Naive thymus-derived CD4-positive, alpha-beta T cell (primary cell): ENCODE results near the gene PRPF39. TPM values are rescaled to one million over a fixed set of nuclear protein-coding genes. Genes with fewer than 3 reads are reported as not detected.

Experiments
- ATAC-seq: fragments of 150-1000 bp; cut with Tn5 transposase; 2 replicates; pipeline ENCODE4 v1.10.0; 2021; ENCODE audit warnings: mild to moderate bottlenecking, moderate library complexity
- CTCF ChIA-PET: fragments of 350-600 bp; sonication (Branson Sonifier 250); formaldehyde crosslinking; loops from one replicate; lab custom pipeline; 2021; ENCODE audit warnings: antibody characterized with exemption; lab: Charles Lee
- POLR2A ChIA-PET: fragments of 350-600 bp; sonication (Branson Sonifier 250); formaldehyde crosslinking; loops from one replicate; lab custom pipeline; 2021; ENCODE audit warnings: antibody characterized with exemption, inconsistent platforms; lab: Charles Lee
- DNase-seq, 9 donors: peaks; one replicate each; pipeline versions ENCODE4 v3.0.0 to v3.0.0-alpha.2; 2020 to 2022; ENCODE audit warnings: mixed read lengths in 1 of 9
- H3K27ac ChIP-seq: one replicate; pipeline ENCODE4 v1.7.0; 2013; ENCODE audit warnings: mild to moderate bottlenecking, low read depth, low read length, moderate library complexity
- H3K27me3 ChIP-seq, 2 donors: one replicate each; pipeline ENCODE4 v1.7.0; 2013; ENCODE audit warnings: low read length in 2 of 2, mild to moderate bottlenecking in 2 of 2, moderate library complexity in 2 of 2; ENCODE audit not compliant: control insufficient read depth in 2 of 2, insufficient read depth in 2 of 2
- H3K36me3 ChIP-seq, 3 experiments: 1 replicate in 2 of 3; 2 replicates in 1 of 3; pipeline ENCODE4 v1.7.0; 2013; ENCODE audit warnings: low read length in 3 of 3, mild to moderate bottlenecking in 3 of 3, moderate library complexity in 1 of 3; ENCODE audit not compliant: insufficient read depth in 3 of 3, control insufficient read depth in 2 of 3
- H3K4me1 ChIP-seq, 2 donors: one replicate each; pipeline ENCODE4 v1.7.0; 2013; ENCODE audit warnings: low read length in 2 of 2, mild to moderate bottlenecking in 2 of 2, moderate library complexity in 1 of 2; ENCODE audit not compliant: control insufficient read depth in 2 of 2, insufficient read depth in 2 of 2
- H3K4me3 ChIP-seq: 2 replicates; pipeline ENCODE4 v1.7.0; 2013; ENCODE audit warnings: mild to moderate bottlenecking, low read length
- H3K9me3 ChIP-seq, 3 experiments: 1 replicate in 2 of 3; 2 replicates in 1 of 3; pipeline ENCODE4 v1.7.0; 2013; ENCODE audit warnings: low read length in 3 of 3; ENCODE audit not compliant: control insufficient read depth in 2 of 3
- H3K27ac Mint-ChIP-seq, 9 donors: one replicate each; pipeline ENCODE4 v1.8.0; 2020 to 2022; ENCODE audit warnings: mixed read lengths in 9 of 9, mild to moderate bottlenecking in 8 of 9, moderate library complexity in 5 of 9, inconsistent platforms in 2 of 9
- H3K27me3 Mint-ChIP-seq, 5 donors: one replicate each; pipeline ENCODE4 v1.8.0; 2021 to 2022; ENCODE audit warnings: mixed read lengths in 5 of 5, mild to moderate bottlenecking in 1 of 5
- H3K36me3 Mint-ChIP-seq, 5 donors: one replicate each; pipeline ENCODE4 v1.8.0; 2020 to 2022; ENCODE audit warnings: mixed read lengths in 5 of 5, mild to moderate bottlenecking in 3 of 5, inconsistent platforms in 1 of 5
- H3K4me1 Mint-ChIP-seq, 7 donors: one replicate each; pipeline ENCODE4 v1.8.0; 2020 to 2022; ENCODE audit warnings: mixed read lengths in 7 of 7, mild to moderate bottlenecking in 3 of 7, inconsistent platforms in 1 of 7
- H3K4me3 Mint-ChIP-seq, 10 donors: one replicate each; pipeline ENCODE4 v1.8.0; 2020 to 2022; ENCODE audit warnings: mild to moderate bottlenecking in 10 of 10, mixed read lengths in 10 of 10, moderate library complexity in 6 of 10, inconsistent platforms in 2 of 10
- H3K9me3 Mint-ChIP-seq, 11 donors: one replicate each; pipeline ENCODE4 v1.8.0; 2020 to 2022; ENCODE audit warnings: mixed read lengths in 11 of 11, mild to moderate bottlenecking in 4 of 11, inconsistent platforms in 1 of 11, moderate library complexity in 1 of 11
- intact Hi-C, 2 donors: fragments of 100-400 bp; cut with micrococcal nuclease; formaldehyde crosslinking; loops; one replicate each; pipeline ENCODE4 v1.15.1; 2023
- polyA plus RNA-seq, 2 donors: library from polyadenylated mRNA; unstranded; fragments of 300-500 nt; fragmentation: Illumina TruSeq; gene quantifications; one replicate each; pipeline ENCODE4 v1.2.3, GENCODE V29; 2021
- total RNA-seq, 6 experiments: library from RNA in 5 of 6; stranded (reverse) in 5 of 6; gene quantifications; 1 replicate in 5 of 6; 2 replicates in 1 of 6; pipeline ENCODE4 v1.2.3 and lab custom pipeline; 2021 to 2026

Gene PRPF39
- total and polyA plus RNA-seq, 7 experiments from 2014 or later = 10.5 to 81.8 (median 53.9) TPM

DNA sequence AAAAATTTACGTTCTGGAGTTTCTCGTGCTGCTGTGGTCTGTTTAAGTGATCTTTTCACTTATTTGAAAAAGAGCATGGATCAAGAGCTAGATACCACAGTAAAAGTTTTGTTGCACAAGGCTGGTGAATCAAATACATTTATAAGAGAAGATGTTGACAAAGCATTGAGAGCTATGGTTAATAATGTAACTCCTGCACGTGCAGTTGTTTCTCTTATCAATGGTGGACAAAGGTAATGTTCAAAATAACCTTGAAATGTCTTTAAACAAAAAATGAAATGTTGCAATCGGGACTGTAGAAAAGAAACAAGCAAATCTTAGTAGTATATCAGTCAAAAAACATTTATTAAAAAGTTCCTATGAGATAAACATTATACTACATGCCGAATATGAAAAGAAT, 39.3 kb upstream of the PRPF39 start:
- Mint-ChIP-seq H3K36me3 (peaks cover 6 to 35% (median 12%) of the 10 kb centered on the region in 5 donors), H3K27ac (no peak overlapping the region), H3K4me1 (no peaks in the 10 kb centered on the region), H3K4me3 (no peak overlapping the region), H3K9me3 (no peaks in the 10 kb centered on the region), H3K27me3 (no peaks in the 10 kb centered on the region)
- DNase-seq (no peak), ATAC-seq (no peak)
- H3K36me3 ChIP-seq = peaks cover 0 to 8% (median 0%) of the 10 kb centered on the region in 3 experiments
- intact Hi-C loops = no loop called here
- H3K4me3 ChIP-seq = no peak overlapping the region
- H3K27me3 ChIP-seq = no peaks in the 10 kb centered on the region
- CTCF ChIA-PET = no interaction called here
- H3K4me1 ChIP-seq = no peaks in the 10 kb centered on the region
- H3K9me3 ChIP-seq = no peaks in the 10 kb centered on the region
- POLR2A ChIA-PET = no interaction called here
- no peak overlapping the region for H3K27ac ChIP-seq

DNA sequence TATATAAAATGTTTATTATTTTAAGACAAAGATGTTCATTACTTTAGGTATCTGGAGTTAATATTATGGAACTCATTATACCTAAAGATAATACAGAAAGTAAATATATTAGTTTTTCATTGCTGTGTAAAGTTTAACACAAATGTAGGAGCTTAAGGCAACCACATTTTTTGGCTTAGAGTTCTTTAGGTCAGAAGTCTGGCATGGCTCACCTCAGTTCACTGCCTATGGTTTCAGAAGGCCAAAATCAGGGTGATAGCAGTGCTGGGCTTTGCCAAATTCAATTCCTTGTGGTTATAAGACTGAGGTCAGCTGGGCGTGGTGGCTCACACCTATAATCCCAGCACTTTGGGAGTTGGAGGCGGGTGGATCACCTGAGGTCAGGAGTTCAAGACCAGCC, 35.5 kb upstream of the PRPF39 start:
- ATAC-seq (no peak), DNase-seq (no peak)
- Histone ChIP-seq H3K4me3 (no peak overlapping the region), H3K27ac (no peak overlapping the region), H3K27me3 (no peaks in the 10 kb centered on the region), H3K9me3 (no peaks in the 10 kb centered on the region), H3K4me1 (no peaks in the 10 kb centered on the region), H3K36me3 (peaks cover 0 to 8% (median 0%) of the 10 kb centered on the region in 3 experiments)
- POLR2A ChIA-PET = no interaction called here
- Mint-ChIP-seq H3K4me1 (no peaks in the 10 kb centered on the region), H3K36me3 (peaks cover 4 to 35% (median 9%) of the 10 kb centered on the region in 5 donors), H3K27me3 (no peaks in the 10 kb centered on the region), H3K27ac (no peak overlapping the region), H3K9me3 (no peaks in the 10 kb centered on the region), H3K4me3 (no peak overlapping the region)
- intact Hi-C loops = no loop called here
- CTCF ChIA-PET = interaction anchor here (0.7 kb wide), 1 partner anchor 1519 kb away, joined by 4 read pairs; no protein-coding TSS in a partner anchor

DNA sequence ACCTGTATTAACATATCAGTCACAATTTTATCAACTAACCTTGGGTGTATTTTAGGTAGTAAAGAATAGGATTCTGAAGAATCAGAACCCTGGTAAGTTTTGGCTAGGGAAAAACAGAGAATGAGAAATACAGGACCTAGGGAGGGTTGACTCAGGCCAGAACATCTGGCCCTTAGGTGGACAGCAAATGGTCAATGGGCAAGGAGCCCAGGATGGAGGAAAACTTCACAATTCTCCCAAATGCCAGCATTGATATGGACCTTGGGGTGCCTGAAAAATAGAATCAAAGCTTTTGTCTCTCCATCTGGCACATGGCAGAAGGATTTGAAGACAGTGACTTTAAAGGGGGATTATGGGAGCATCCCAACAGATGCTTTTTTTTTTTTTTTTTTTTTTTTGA, 32.7 kb upstream of the PRPF39 start:
- Mint-ChIP-seq H3K9me3 (peaks cover 0 to under 1% (median 0%) of the 10 kb centered on the region in 11 donors), H3K4me1 (no peaks in the 10 kb centered on the region), H3K36me3 (peaks cover 9 to 47% (median 18%) of the 10 kb centered on the region in 5 donors), H3K4me3 (no peak overlapping the region), H3K27ac (no peak overlapping the region), H3K27me3 (no peaks in the 10 kb centered on the region)
- peaks cover 0 to 11% (median 0%) of the 10 kb centered on the region in 3 experiments for H3K36me3 ChIP-seq
- intact Hi-C loops = no loop called here
- CTCF ChIA-PET = interaction anchor here (0.6 kb wide), 1 partner anchor 24 kb away, joined by 3 read pairs; no protein-coding TSS in a partner anchor
- H3K9me3 ChIP-seq = no peaks in the 10 kb centered on the region
- no peak overlapping the region for H3K27ac ChIP-seq
- H3K27me3 ChIP-seq = no peaks in the 10 kb centered on the region
- H3K4me1 ChIP-seq = no peaks in the 10 kb centered on the region
- DNase-seq = no peak
- POLR2A ChIA-PET = no interaction called here
- H3K4me3 ChIP-seq = no peak overlapping the region
- no peak for ATAC-seq

DNA sequence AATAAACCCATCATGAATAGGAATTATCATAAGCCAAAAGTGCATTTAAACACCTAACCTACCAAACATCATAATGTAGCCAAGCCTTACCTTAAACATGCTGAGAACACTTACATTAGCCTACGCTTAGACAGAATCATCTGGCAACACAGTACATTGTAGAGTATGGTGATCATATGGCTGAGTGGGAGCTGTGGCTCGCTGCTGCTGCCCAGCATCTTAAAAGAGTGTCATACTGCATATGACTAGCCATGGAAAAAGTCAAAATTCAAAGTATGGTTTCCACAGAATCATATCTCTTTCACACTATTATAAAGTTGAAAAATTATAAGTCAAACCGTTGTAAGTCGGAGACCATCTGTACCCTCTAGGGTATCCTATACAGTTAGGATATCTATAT, 32.0 kb upstream of the PRPF39 start:
- ATAC-seq = no peak
- H3K36me3 Mint-ChIP-seq = peaks cover 3 to 47% (median 26%) of the 10 kb centered on the region in 5 donors
- POLR2A ChIA-PET = no interaction called here

GRCh38 chr14:45057349-45057748, 26.6 kb upstream of the PRPF39 start:
- intact Hi-C loops = no loop called here
- ChIA-PET POLR2A (no interaction called here), CTCF (no interaction called here)
- no peak for ATAC-seq
- Mint-ChIP-seq H3K36me3 (peaks cover 10 to 46% (median 39%) of the 10 kb centered on the region in 5 donors), H3K4me3 (no peak overlapping the region), H3K9me3 (peaks cover 0 to 7% (median 0%) of the 10 kb centered on the region in 11 donors), H3K27ac (no peak overlapping the region), H3K27me3 (no peaks in the 10 kb centered on the region), H3K4me1 (peaks cover 0 to 7% (median 2%) of the 10 kb centered on the region in 7 donors)
- Histone ChIP-seq H3K27ac (no peak overlapping the region), H3K4me3 (no peak overlapping the region), H3K36me3 (peaks cover 0 to 7% (median 0%) of the 10 kb centered on the region in 3 experiments), H3K27me3 (no peaks in the 10 kb centered on the region), H3K4me1 (no peaks in the 10 kb centered on the region), H3K9me3 (no peaks in the 10 kb centered on the region)
- DNase-seq = no peak

More for the DNA sequence above, 32.0 kb upstream of the PRPF39 start:
- intact Hi-C loops = no loop called here
- Histone ChIP-seq H3K36me3 (peaks cover 0 to 7% (median 0%) of the 10 kb centered on the region in 3 experiments), H3K27ac (no peak overlapping the region), H3K27me3 (no peaks in the 10 kb centered on the region), H3K9me3 (no peaks in the 10 kb centered on the region), H3K4me3 (no peak overlapping the region), H3K4me1 (no peaks in the 10 kb centered on the region)
- no peaks in the 10 kb centered on the region for H3K27me3 Mint-ChIP-seq
- DNase-seq = no peak
- CTCF ChIA-PET = no interaction called here
- peaks cover 0 to 2% (median 0%) of the 10 kb centered on the region in 7 donors for H3K4me1 Mint-ChIP-seq
- H3K4me3 Mint-ChIP-seq = no peak overlapping the region
- no peak overlapping the region for H3K27ac Mint-ChIP-seq
- H3K9me3 Mint-ChIP-seq = peaks cover 0 to 4% (median 0%) of the 10 kb centered on the region in 11 donors

DNA sequence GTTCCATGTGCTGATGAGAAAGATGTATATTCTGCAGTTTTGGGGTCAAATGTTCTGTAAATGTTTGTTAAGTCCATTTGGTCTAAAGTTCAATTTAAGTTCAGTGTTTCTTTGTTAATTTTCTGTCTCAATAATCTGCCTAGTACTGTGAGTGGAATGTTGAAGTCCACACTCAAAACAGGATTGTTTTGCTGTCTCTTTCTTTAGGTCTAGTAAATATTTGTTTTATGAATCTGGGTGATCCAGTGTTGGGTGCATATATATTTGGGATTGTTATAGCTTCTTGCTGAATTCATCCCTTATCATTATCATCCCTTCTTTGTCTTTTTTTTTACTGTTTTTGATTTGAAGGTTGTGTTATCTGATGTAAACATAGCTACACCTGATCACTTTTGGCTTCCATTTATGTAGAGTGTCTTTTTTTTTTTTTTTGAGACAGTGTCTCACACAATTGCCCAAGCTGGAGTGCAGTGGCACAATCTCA, 26.0 kb upstream of the PRPF39 start:
- Mint-ChIP-seq H3K4me1 (peaks cover 0 to 7% (median 2%) of the 10 kb centered on the region in 7 donors), H3K36me3 (peaks cover 7 to 50% (median 35%) of the 10 kb centered on the region in 5 donors), H3K4me3 (no peak overlapping the region), H3K9me3 (peaks cover 0 to 7% (median 0%) of the 10 kb centered on the region in 11 donors), H3K27me3 (no peaks in the 10 kb centered on the region), H3K27ac (peak overlapping the region in 1 of 9 donors; percentile 38)
- H3K4me1 ChIP-seq = no peaks in the 10 kb centered on the region
- H3K9me3 ChIP-seq = no peaks in the 10 kb centered on the region
- intact Hi-C loops = no loop called here
- ChIA-PET POLR2A (no interaction called here), CTCF (no interaction called here)
- H3K27me3 ChIP-seq = no peaks in the 10 kb centered on the region
- H3K27ac ChIP-seq = no peak overlapping the region
- H3K4me3 ChIP-seq = no peak overlapping the region
- ATAC-seq = no peak
- peaks cover 0 to 7% (median 0%) of the 10 kb centered on the region in 3 experiments for H3K36me3 ChIP-seq
- DNase-seq = no peak

DNA sequence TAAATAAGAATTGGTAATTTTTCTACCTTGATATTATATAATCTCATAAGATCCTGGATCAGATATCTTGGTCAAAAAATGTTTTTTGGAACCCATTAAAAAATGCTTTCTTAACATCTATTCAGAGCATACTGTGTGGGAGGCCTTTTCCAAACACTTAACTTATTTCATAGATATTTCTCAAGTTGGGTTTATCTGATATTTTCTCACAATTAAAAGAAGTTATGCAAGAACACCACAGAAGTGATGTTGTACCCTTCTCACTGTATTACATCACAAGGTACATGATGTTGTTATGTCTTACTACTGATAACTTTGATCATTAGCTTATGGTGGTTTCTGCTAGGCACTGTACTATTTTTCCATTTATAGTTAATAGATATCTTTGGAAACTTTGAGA, 23.4 kb upstream of the PRPF39 start:
- peaks cover 7 to 44% (median 34%) of the 10 kb centered on the region in 5 donors for H3K36me3 Mint-ChIP-seq
- no peaks in the 10 kb centered on the region for H3K27me3 Mint-ChIP-seq
- peaks cover 0 to 11% (median 4%) of the 10 kb centered on the region in 7 donors for H3K4me1 Mint-ChIP-seq
- intact Hi-C loops = no loop called here
- DNase-seq (no peak), ATAC-seq (no peak)
- CTCF ChIA-PET = no interaction called here
- no peaks in the 10 kb centered on the region for H3K27me3 ChIP-seq
- no peaks in the 10 kb centered on the region for H3K9me3 ChIP-seq
- H3K9me3 Mint-ChIP-seq = peaks cover 0 to 7% (median 0%) of the 10 kb centered on the region in 11 donors
- H3K27ac Mint-ChIP-seq = no peak overlapping the region
- no peaks in the 10 kb centered on the region for H3K4me1 ChIP-seq
- H3K4me3 Mint-ChIP-seq = no peak overlapping the region
- POLR2A ChIA-PET = no interaction called here
- no peak overlapping the region for H3K27ac ChIP-seq
- H3K4me3 ChIP-seq = no peak overlapping the region
- H3K36me3 ChIP-seq = no peaks in the 10 kb centered on the region
